HepG2 (cell line): ENCODE measurements around the gene PRSS53. TPM values are rescaled to one million over a fixed set of nuclear protein-coding genes. Genes with fewer than 3 reads are reported as not detected.

Experiments
- ATAC-seq: fragments of 200-7000 bp; cut with Tn5 transposase; 3 replicates; pipeline ENCODE4 v1.9.1; 2020; ENCODE audit warnings: mild to moderate bottlenecking, moderate library complexity
- BruUV-seq: library from RNA; stranded (reverse); fragments of 400-500 nt; replicated peaks from 2 replicates; lab custom pipeline; 2021; lab: Mats Ljungman, UMichigan
- CTCF ChIA-PET: fragments of 300-600 bp; formaldehyde crosslinking; extraction: SDS; loops from one replicate; lab custom pipeline; 2021; ENCODE audit warnings: low total read pairs, inconsistent platforms, low intra/inter-chr PET ratio; lab: Yijun Ruan, JAX
- POLR2A ChIA-PET: fragments of 350-600 bp; sonication (Branson Sonifier 250); formaldehyde crosslinking; loops from one replicate; lab custom pipeline; 2020; ENCODE audit warnings: antibody characterized with exemption, inconsistent platforms; lab: Yijun Ruan, JAX
- DNase-seq: peaks from one replicate; pipeline ENCODE4 v3.0.0-alpha.2; 2015; ENCODE audit warnings: low spot score
- FAIRE-seq: peaks from 3 replicates; lab custom pipeline; 2011; peaks lifted over from hg19 to GRCh38; lab: Jason Lieb, UNC
- H2AFZ ChIP-seq: one replicate; pipeline ENCODE4 v1.6.1; 2011; ENCODE audit warnings: low read length, inconsistent platforms
- H3K27ac ChIP-seq: fragments of 300-600 bp; 3 replicates; pipeline ENCODE4 v1.8.0; 2011; ENCODE audit warnings: mixed run types, mild to moderate bottlenecking, mixed read lengths, low read length, inconsistent platforms; ENCODE audit not compliant: insufficient read depth; ENCODE audit errors: extremely low read length
- H3K27me3 ChIP-seq, 2 experiments: fragments of 200-600 bp in 1 of 2; 2 replicates in 1 of 2; 3 replicates in 1 of 2; pipeline versions ENCODE4 v1.6.0 to v1.8.0; 2011; ENCODE audit warnings: low read length in 2 of 2, mild to moderate bottlenecking in 2 of 2, moderate library complexity in 2 of 2, inconsistent platforms in 1 of 2; ENCODE audit not compliant: insufficient read depth in 2 of 2, control insufficient read depth in 1 of 2
- H3K36me3 ChIP-seq, 2 experiments: fragments of 200-600 bp in 1 of 2; replicated peaks in 1 of 2; 2 replicates in 1 of 2; 3 replicates in 1 of 2; pipeline versions ENCODE4 v1.5.1 to v1.8.0; 2011; ENCODE audit warnings: low read length in 2 of 2, inconsistent platforms in 1 of 2; ENCODE audit not compliant: insufficient read depth in 2 of 2, control insufficient read depth in 1 of 2
- H3K4me1 ChIP-seq: 2 replicates; pipeline ENCODE4 v1.5.1; 2012; ENCODE audit warnings: low read length, inconsistent platforms; ENCODE audit not compliant: insufficient read depth
- H3K4me2 ChIP-seq: 2 replicates; pipeline ENCODE4 v1.6.0; 2011; ENCODE audit warnings: low read depth, low read length, inconsistent platforms
- H3K4me3 ChIP-seq, 3 experiments: fragments of 200-600 bp in 1 of 3; sonication (generic), shearing (Covaris generic) in 1 of 3; replicated peaks in 1 of 3; 2 replicates each; pipeline ENCODE4 v1.5.1; 2011 to 2016; ENCODE audit warnings: low read length in 3 of 3, inconsistent platforms in 2 of 3, low read depth in 2 of 3, mild to moderate bottlenecking in 2 of 3, control low read depth in 1 of 3, mixed read lengths in 1 of 3; ENCODE audit not compliant: insufficient read depth in 1 of 3
- H3K79me2 ChIP-seq: one replicate; pipeline ENCODE4 v1.6.1; 2011; ENCODE audit warnings: low read length, inconsistent platforms; ENCODE audit not compliant: insufficient read depth
- H3K9ac ChIP-seq: 2 replicates; pipeline ENCODE4 v1.6.0; 2011; ENCODE audit warnings: mild to moderate bottlenecking, low read depth, low read length, inconsistent platforms; ENCODE audit not compliant: insufficient read depth
- H3K9me3 ChIP-seq: 2 replicates; pipeline ENCODE4 v1.5.1; 2012; ENCODE audit warnings: mild to moderate bottlenecking, low read length
- H4K20me1 ChIP-seq: 2 replicates; pipeline ENCODE4 v1.6.0; 2011; ENCODE audit warnings: inconsistent platforms, mild to moderate bottlenecking, low read length, moderate library complexity; ENCODE audit not compliant: insufficient read depth
- GABPA ChIP-seq, 2 experiments: IDR thresholded peaks; 2 replicates each; pipeline ENCODE4 v1.6.1; 2011 to 2016; ENCODE audit warnings: low read depth in 2 of 2, low read length in 1 of 2, missing biosample characterization in 1 of 2, missing genetic modification characterization in 1 of 2
- GATA4 ChIP-seq: sonication (generic); IDR thresholded peaks from 2 replicates; pipeline ENCODE4 v1.6.1; 2016; ENCODE audit warnings: antibody characterized with exemption, low read depth, borderline replicate concordance
- HES4 ChIP-seq: sonication (generic); formaldehyde crosslinking; IDR thresholded peaks from 2 replicates; pipeline ENCODE4 v1.9.0; 2021; ENCODE audit warnings: mild to moderate bottlenecking, missing genetic modification reagents, borderline replicate concordance
- JUNB ChIP-seq: sonication (generic); formaldehyde crosslinking; IDR thresholded peaks from 2 replicates; pipeline ENCODE4 v1.8.0; 2022; ENCODE audit warnings: missing genetic modification reagents, mild to moderate bottlenecking, borderline replicate concordance
- MTF1 ChIP-seq: sonication (generic); formaldehyde crosslinking; IDR thresholded peaks from 2 replicates; pipeline ENCODE4 v1.5.0; 2020; ENCODE audit warnings: missing genetic modification reagents
- NFE2L1 ChIP-seq: sonication (generic); formaldehyde crosslinking; IDR thresholded peaks from 2 replicates; pipeline ENCODE4 v1.4.0; 2020; ENCODE audit warnings: missing genetic modification reagents, mild to moderate bottlenecking, borderline replicate concordance
- PHF21A ChIP-seq: sonication (generic); formaldehyde crosslinking; IDR thresholded peaks from 2 replicates; pipeline ENCODE4 v1.5.0; 2020; ENCODE audit warnings: mild to moderate bottlenecking, missing genetic modification reagents
- POLR2G ChIP-seq: fragments of 200-400 bp; formaldehyde crosslinking; IDR thresholded peaks from 2 replicates; pipeline ENCODE4 v1.6.1; 2018; ENCODE audit warnings: mild to moderate bottlenecking, low read depth, low read length, moderate library complexity
- RARA ChIP-seq: IDR thresholded peaks from 2 replicates; pipeline ENCODE4 v1.6.1; 2016; ENCODE audit warnings: missing genetic modification reagents, missing compliant biosample characterization
- SALL1 ChIP-seq: sonication (generic); formaldehyde crosslinking; IDR thresholded peaks from 2 replicates; pipeline ENCODE4 v1.8.0; 2022; ENCODE audit warnings: mild to moderate bottlenecking, missing genetic modification reagents
- SCMH1 ChIP-seq: sonication (generic); formaldehyde crosslinking; IDR thresholded peaks from 2 replicates; pipeline ENCODE4 v1.9.0; 2021; ENCODE audit warnings: missing genetic modification reagents, mild to moderate bottlenecking, borderline replicate concordance
- THAP8 ChIP-seq: sonication (generic); formaldehyde crosslinking; IDR thresholded peaks from 2 replicates; pipeline ENCODE4 v1.5.1; 2020; ENCODE audit warnings: missing genetic modification reagents, mild to moderate bottlenecking, borderline replicate concordance
- ZC3H13 ChIP-seq: sonication (generic); formaldehyde crosslinking; IDR thresholded peaks from 2 replicates; pipeline ENCODE4 v1.8.1; 2023; ENCODE audit warnings: mild to moderate bottlenecking, missing genetic modification reagents, moderate library complexity
- ZFP41 ChIP-seq: sonication (generic); formaldehyde crosslinking; IDR thresholded peaks from 2 replicates; pipeline ENCODE4 v1.4.0; 2020; ENCODE audit warnings: mild to moderate bottlenecking, missing genetic modification reagents, borderline replicate concordance
- ZNF557 ChIP-seq: sonication (generic); formaldehyde crosslinking; IDR thresholded peaks from 2 replicates; pipeline ENCODE4 v1.4.0; 2020; ENCODE audit warnings: missing genetic modification reagents
- ZNF598 ChIP-seq: sonication (generic); formaldehyde crosslinking; IDR thresholded peaks from 2 replicates; pipeline ENCODE4 v1.5.1; 2020; ENCODE audit warnings: mild to moderate bottlenecking, missing genetic modification reagents, borderline replicate concordance
- whole genome bisulfite sequencing: methylation state at CpG from one replicate; pipeline ENCODE4 v1.1.6; 2017; ENCODE audit warnings: low lambda C conversion rate; 5-methylcytosine and 5-hydroxymethylcytosine counted together
- in situ Hi-C: cut with HindIII; loops from 2 replicates; pipeline ENCODE4 v1.10.0; 2017; ENCODE audit warnings: low pct_unique_long_range_greater_than_20kb; ENCODE audit not compliant: extremely low pct_ligation_motif_present
- intact Hi-C: fragments of 100-400 bp; cut with micrococcal nuclease; formaldehyde crosslinking; loops from one replicate; pipeline ENCODE4 v1.10.0; 2022; ENCODE audit not compliant: unreplicated experiment
- polyA plus RNA-seq, 8 experiments: library from polyadenylated mRNA; depleted of rRNA in 3 of 8; stranded (reverse) in 7 of 8; unstranded in 1 of 8; fragments of >200 nt; fragmentation: Illumina TruSeq in 4 of 8; extraction: Trizol in 4 of 8; gene quantifications; 2 replicates each; pipeline versions ENCODE4 v1.2.1 to v1.2.3, GENCODE V29; 2011 to 2016; ENCODE audit warnings: low read depth in 4 of 8, missing spikeins in 1 of 8, mixed read lengths in 1 of 8; ENCODE audit not compliant: insufficient read depth in 1 of 8
- total RNA-seq, 5 experiments: library from RNA; depleted of rRNA; stranded (reverse); fragments of >200 nt; fragmentation: Illumina TruSeq; extraction: Trizol; gene quantifications; 2 replicates each; pipeline ENCODE4 v1.2.3, GENCODE V29; 2016; ENCODE audit warnings: low read depth in 1 of 5
- TF ChIP-seq, protein P1 (sequence below): sonication (generic); formaldehyde crosslinking; IDR thresholded peaks from 2 replicates; pipeline ENCODE4 v1.4.0; 2020; ENCODE audit warnings: missing genetic modification reagents, mild to moderate bottlenecking, borderline replicate concordance

Gene PRSS53
- total and polyA plus RNA-seq, 2 of the 13 experiments (the other 11 are each of a cell fraction or from before 2014, with no cell fraction given): 2.2 to 7.4 TPM

DNA sequence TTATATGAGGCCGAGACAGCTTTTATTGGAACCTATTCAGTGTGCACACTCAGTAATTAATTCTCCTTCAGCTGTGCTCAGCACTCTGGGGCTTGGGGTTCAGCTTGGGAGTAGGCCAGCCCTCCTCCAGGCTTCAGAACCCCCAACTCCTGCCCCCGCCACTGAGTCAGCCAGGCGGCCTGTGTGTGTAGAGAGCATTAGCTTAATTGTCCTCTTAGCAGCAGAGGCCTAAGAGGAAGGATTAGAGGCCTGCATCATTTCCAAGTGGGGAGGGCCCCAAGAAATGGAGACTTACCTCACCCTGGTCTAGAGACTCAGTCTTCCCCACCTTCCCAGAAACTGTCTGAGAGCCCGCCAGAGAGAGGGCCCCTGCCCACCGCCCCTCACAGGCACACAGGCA, 772 bp downstream of the PRSS53 start:
- in situ Hi-C loops: no loop called here
- WGBS: 97% methylated on average over 5 of the region's 5 CpGs

DNA sequence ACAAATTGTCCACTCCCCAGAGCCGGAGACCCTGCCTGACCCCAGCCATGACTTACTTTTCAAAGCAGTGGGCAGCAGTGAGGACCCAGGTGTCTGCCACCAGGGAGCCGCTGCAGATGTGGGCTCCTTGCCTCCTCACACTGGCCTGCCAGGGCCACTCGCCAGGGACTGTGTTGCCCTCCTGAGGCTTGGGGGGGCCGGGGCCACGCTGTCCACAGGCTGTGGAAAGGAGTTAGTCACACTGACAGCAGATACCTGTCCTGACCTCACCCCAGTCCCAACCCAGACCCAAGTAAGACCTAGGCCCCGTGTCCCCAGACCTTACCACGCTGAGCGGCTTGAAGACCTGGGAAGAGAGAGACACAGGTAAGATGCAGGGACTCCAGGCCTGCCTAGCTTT, 1.3 kb downstream of the PRSS53 start:
- FAIRE-seq: no peak
- Histone ChIP-seq H3K27ac (no peak overlapping the region), H3K27me3 (no peaks in the 10 kb centered on the region), H3K9ac (no peak overlapping the region), H3K4me3 (no peak overlapping the region), H3K36me3 (peaks cover 16 to 27% of the 10 kb centered on the region in 2 experiments), H2AFZ (no peak overlapping the region), H3K4me1 (peaks cover 4% of the 10 kb centered on the region), H3K4me2 (no peak overlapping the region), H3K79me2 (peaks cover 15% of the 10 kb centered on the region), H4K20me1 (peaks cover 4% of the 10 kb centered on the region; the same call in 1 of the 2 replicates), H3K9me3 (no peaks in the 10 kb centered on the region)
- in situ Hi-C loops (no loop called here), intact Hi-C loops (no loop called here)
- 95% methylated on average over 6 of the region's 8 CpGs for WGBS
- DNase-seq: no peak
- no TSS peak for BruUV-seq
- POLR2A ChIA-PET: no interaction called here
- CTCF ChIA-PET: no interaction called here
- ATAC-seq: no peak
- TF ChIP-seq POLR2G (0 out of 2 replicates have a peak, but pooled peaks have one; percentile 28), MTF1 (no peak), ZNF598 (no peak), GABPA (IDR thresholded peaks at IDR 0.05; ENCODE audit: low read depth, low read length) (no peak), GABPA (CRISPR knock-in tag; IDR thresholded peaks at IDR 0.05; ENCODE audit: low read depth) (no peak), RARA (CRISPR knock-in tag) (no peak), SCMH1 (CRISPR knock-in tag) (no peak), PHF21A (CRISPR knock-in tag) (no peak), GATA4 (no peak), NFE2L1 (no peak), ZFP41 (CRISPR knock-in tag) (no peak), SALL1 (CRISPR knock-in tag) (0 out of 2 replicates have a peak, but pooled peaks have one; percentile 10), JUNB (CRISPR knock-in tag) (no peak), THAP8 (CRISPR knock-in tag) (no peak)
- TF ChIP-seq, protein P1, sequence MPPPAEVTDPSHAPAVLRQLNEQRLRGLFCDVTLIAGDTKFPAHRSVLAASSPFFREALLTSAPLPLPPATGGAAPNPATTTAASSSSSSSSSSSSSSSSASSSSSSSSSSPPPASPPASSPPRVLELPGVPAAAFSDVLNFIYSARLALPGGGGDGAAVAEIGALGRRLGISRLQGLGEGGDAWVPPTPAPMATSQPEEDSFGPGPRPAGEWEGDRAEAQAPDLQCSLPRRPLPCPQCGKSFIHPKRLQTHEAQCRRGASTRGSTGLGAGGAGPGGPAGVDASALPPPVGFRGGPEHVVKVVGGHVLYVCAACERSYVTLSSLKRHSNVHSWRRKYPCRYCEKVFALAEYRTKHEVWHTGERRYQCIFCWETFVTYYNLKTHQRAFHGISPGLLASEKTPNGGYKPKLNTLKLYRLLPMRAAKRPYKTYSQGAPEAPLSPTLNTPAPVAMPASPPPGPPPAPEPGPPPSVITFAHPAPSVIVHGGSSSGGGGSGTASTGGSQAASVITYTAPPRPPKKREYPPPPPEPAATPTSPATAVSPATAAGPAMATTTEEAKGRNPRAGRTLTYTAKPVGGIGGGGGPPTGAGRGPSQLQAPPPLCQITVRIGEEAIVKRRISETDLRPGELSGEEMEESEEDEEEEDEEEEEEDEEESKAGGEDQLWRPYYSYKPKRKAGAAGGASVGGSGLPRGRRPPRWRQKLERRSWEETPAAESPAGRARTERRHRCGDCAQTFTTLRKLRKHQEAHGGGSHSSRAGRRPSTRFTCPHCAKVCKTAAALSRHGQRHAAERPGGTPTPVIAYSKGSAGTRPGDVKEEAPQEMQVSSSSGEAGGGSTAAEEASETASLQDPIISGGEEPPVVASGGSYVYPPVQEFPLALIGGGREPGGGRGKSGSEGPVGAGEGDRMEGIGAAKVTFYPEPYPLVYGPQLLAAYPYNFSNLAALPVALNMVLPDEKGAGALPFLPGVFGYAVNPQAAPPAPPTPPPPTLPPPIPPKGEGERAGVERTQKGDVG (CRISPR knock-in tag): no peak

More for the DNA sequence above, 772 bp downstream of the PRSS53 start:
- BruUV-seq: no TSS peak
- H3K4me2 ChIP-seq: no peak overlapping the region
- peaks cover 20% of the 10 kb centered on the region for H3K79me2 ChIP-seq
- H4K20me1 ChIP-seq: peaks cover 8% of the 10 kb centered on the region
- H2AFZ ChIP-seq: no peak overlapping the region
- intact Hi-C loops: no loop called here
- H3K27me3 ChIP-seq: no peaks in the 10 kb centered on the region
- CTCF ChIA-PET: no interaction called here
- H3K36me3 ChIP-seq: peaks cover 16 to 32% of the 10 kb centered on the region in 2 experiments
- DNase-seq (no peak), FAIRE-seq (no peak), ATAC-seq (no peak)
- H3K9ac ChIP-seq: no peak overlapping the region
- H3K9me3 ChIP-seq: no peaks in the 10 kb centered on the region
- TF ChIP-seq ZNF557: no peak
- TF ChIP-seq ZC3H13 (CRISPR knock-in tag): peak; percentile 36; the same call in 1 of the 2 replicates
- TF ChIP-seq HES4 (CRISPR knock-in tag): 0 out of 2 replicates have a peak, but pooled peaks have one; percentile 11
- H3K4me3 ChIP-seq: no peak overlapping the region
- peaks cover 8% of the 10 kb centered on the region for H3K4me1 ChIP-seq
- POLR2A ChIA-PET: no interaction called here
- no peak overlapping the region for H3K27ac ChIP-seq
